DOHH2 (cell line): Measurements from ENCODE around the gene WNT2B.

Source experiments
- H3F3A ChIP-seq: fragments of 200-600 bp; sonication (generic), shearing (Covaris generic); 2 replicates; pipeline ENCODE4 v1.6.0; 2016; ENCODE audit warnings: antibody characterized with exemption, mild to moderate bottlenecking; ENCODE audit not compliant: control insufficient read depth, insufficient read depth
- H3K27ac ChIP-seq: fragments of 200-600 bp; sonication (generic); 2 replicates; pipeline ENCODE4 v1.5.1; 2014; ENCODE audit warnings: low read depth, mild to moderate bottlenecking, low read length, moderate library complexity
- H3K27me3 ChIP-seq: fragments of 200-600 bp; sonication (generic); 2 replicates; pipeline ENCODE4 v1.6.1; 2014; ENCODE audit warnings: mild to moderate bottlenecking, low read length, mixed read lengths; ENCODE audit not compliant: control insufficient read depth
- H3K36me3 ChIP-seq: fragments of 200-600 bp; sonication (generic); 2 replicates; pipeline ENCODE4 v1.6.1; 2014; ENCODE audit warnings: mild to moderate bottlenecking, low read length, moderate library complexity, mixed read lengths; ENCODE audit not compliant: control insufficient read depth
- H3K4me1 ChIP-seq: fragments of 200-600 bp; sonication (generic); 2 replicates; pipeline ENCODE4 v1.6.1; 2014; ENCODE audit warnings: mild to moderate bottlenecking, low read length, mixed read lengths; ENCODE audit not compliant: control insufficient read depth
- H3K4me2 ChIP-seq: fragments of 200-600 bp; sonication (generic); 2 replicates; pipeline ENCODE4 v1.6.0; 2014; ENCODE audit warnings: mild to moderate bottlenecking, low read length, moderate library complexity
- H3K4me3 ChIP-seq: fragments of 200-600 bp; sonication (generic); 2 replicates; pipeline ENCODE4 v1.5.1; 2014; ENCODE audit warnings: mild to moderate bottlenecking, low read length, mixed read lengths
- H3K79me2 ChIP-seq: fragments of 200-600 bp; sonication (generic); 2 replicates; pipeline ENCODE4 v1.6.1; 2014; ENCODE audit warnings: mild to moderate bottlenecking, low read length, mixed read lengths; ENCODE audit not compliant: control insufficient read depth
- H3K9me2 ChIP-seq: fragments of 200-600 bp; sonication (generic); replicated peaks from 2 replicates; pipeline ENCODE4 v1.6.1; 2014; ENCODE audit warnings: mild to moderate bottlenecking, low read length, mixed read lengths; ENCODE audit not compliant: control insufficient read depth
- H3K9me3 ChIP-seq: fragments of 200-600 bp; sonication (generic); 2 replicates; pipeline ENCODE4 v1.6.1; 2014; ENCODE audit warnings: antibody characterized with exemption, low read length, mixed read lengths; ENCODE audit not compliant: control insufficient read depth, insufficient read depth
- H4K20me1 ChIP-seq: fragments of 200-600 bp; sonication (generic); 2 replicates; pipeline ENCODE4 v1.6.0; 2014; ENCODE audit warnings: low read depth, mild to moderate bottlenecking, antibody characterized with exemption, low read length, moderate library complexity; ENCODE audit not compliant: control insufficient read depth, insufficient read depth
- CTCF ChIP-seq: fragments of 200-600 bp; sonication (generic); IDR thresholded peaks from one replicate; pipeline ENCODE4 v1.5.1; 2014; ENCODE audit warnings: antibody characterized with exemption, mild to moderate bottlenecking, low read depth, low read length; ENCODE audit not compliant: poor library complexity, severe bottlenecking
- EZH2phosphoT487 ChIP-seq: fragments of 200-600 bp; sonication (generic); IDR thresholded peaks from 2 replicates; pipeline ENCODE4 v1.6.1; 2017; ENCODE audit warnings: borderline replicate concordance, mild to moderate bottlenecking, antibody characterized with exemption, low read length, moderate library complexity, mixed read lengths

The WNT2B gene

GRCh38 chr1:112506306-112506705, 2.5 kb upstream of the WNT2B start:
- Histone ChIP-seq H3K27ac (peak overlapping the region; percentile 44), H3K4me3 (no peak overlapping the region), H3K4me1 (peaks cover 76% of the 10 kb centered on the region), H4K20me1 (no peaks in the 10 kb centered on the region), H3K36me3 (no peaks in the 10 kb centered on the region), H3K27me3 (peaks cover 43% of the 10 kb centered on the region), H3F3A (peaks cover 18% of the 10 kb centered on the region), H3K4me2 (peak overlapping the region; percentile 38), H3K9me3 (no peaks in the 10 kb centered on the region), H3K79me2 (no peaks in the 10 kb centered on the region), H3K9me2 (no peaks in the 10 kb centered on the region)
- TF ChIP-seq EZH2phosphoT487 (no peak), CTCF (no peak)

- peak overlapping the region; percentile 94; the same call in 1 of the 2 replicates for H3K4me2 ChIP-seq
- H3K9me3 ChIP-seq, result no peaks in the 10 kb centered on the region
- H3K27ac ChIP-seq, result peak overlapping the region; percentile 44
- H3K27me3 ChIP-seq, result peaks cover 38% of the 10 kb centered on the region
- H4K20me1 ChIP-seq, result no peaks in the 10 kb centered on the region
- H3K4me1 ChIP-seq, result peaks cover 73% of the 10 kb centered on the region
- H3K79me2 ChIP-seq, result no peaks in the 10 kb centered on the region
- H3K36me3 ChIP-seq, result no peaks in the 10 kb centered on the region
- H3K4me3 ChIP-seq, result no peak overlapping the region
- peaks cover 18% of the 10 kb centered on the region for H3F3A ChIP-seq
- no peaks in the 10 kb centered on the region for H3K9me2 ChIP-seq
- TF ChIP-seq CTCF (no peak), EZH2phosphoT487 (no peak)
Observed at GRCh38 chr1:112506731-112507130, 2.0 kb upstream of the WNT2B start.

- Histone ChIP-seq H3K79me2 (no peaks in the 10 kb centered on the region), H3K4me2 (peak overlapping the region; percentile 94), H3F3A (peaks cover 18% of the 10 kb centered on the region), H3K4me3 (peak overlapping the region; percentile 83), H3K36me3 (no peaks in the 10 kb centered on the region), H3K9me2 (no peaks in the 10 kb centered on the region), H4K20me1 (no peaks in the 10 kb centered on the region), H3K27me3 (peaks cover 32% of the 10 kb centered on the region), H3K4me1 (peaks cover 67% of the 10 kb centered on the region), H3K9me3 (no peaks in the 10 kb centered on the region), H3K27ac (no peak overlapping the region)
- TF ChIP-seq EZH2phosphoT487, result no peak
- TF ChIP-seq CTCF, result no peak
Observed at GRCh38 chr1:112507336-112507735, 1.4 kb upstream of the WNT2B start.
